GM18505 (cell line): ENCODE measurements around the gene HYOU1.
"Not testable (repeated sequence)": the region's sequence is repeated elsewhere in the genome, so short reads cannot be mapped to it uniquely, and the experiment has no call there.

Experiments
- ATAC-seq: cut with Tn5 transposase; IDR thresholded peaks from one replicate; pipeline ENCODE4 v1.9.1; 2021; ENCODE audit not compliant: unreplicated experiment
- POLR2A ChIP-seq: IDR thresholded peaks from 4 replicates; pipeline ENCODE4 v1.6.1; 2011; ENCODE audit warnings: borderline replicate concordance; ENCODE audit not compliant: insufficient read depth, insufficient read length; ENCODE audit errors: extremely low read depth

HYOU1 gene

GRCh38 chr11:119042927-119043326, 14.1 kb downstream of the HYOU1 start:
- no peak for TF ChIP-seq POLR2A
- ATAC-seq, result no peak

GRCh38 chr11:119041821-119042514, 15.0 kb downstream of the HYOU1 start:
- TF ChIP-seq POLR2A, result no peak
- no peak for ATAC-seq

- ATAC-seq, result not testable (repeated sequence)
These were observed 17.5 kb downstream of the HYOU1 start for GRCh38 chr11:119039471-119039870.

GRCh38 chr11:119038884-119039283, 18.1 kb downstream of the HYOU1 start:
- no peak for ATAC-seq

GRCh38 chr11:119034813-119035212, 22.2 kb downstream of the HYOU1 start:
- no peak for ATAC-seq
- no peak for TF ChIP-seq POLR2A

More at GRCh38 chr11:119038884-119039283, 18.1 kb downstream of the HYOU1 start:
- TF ChIP-seq POLR2A, result no peak

- ATAC-seq, result not testable (repeated sequence)
These were observed 23.6 kb downstream of the HYOU1 start for GRCh38 chr11:119033421-119033820.

GRCh38 chr11:119031912-119032280, 25.1 kb downstream of the HYOU1 start:
- TF ChIP-seq POLR2A, result no peak
- no peak for ATAC-seq

- peak; percentile 93 for ATAC-seq
- peak; percentile 71 for TF ChIP-seq POLR2A
These were observed 26.5 kb downstream of the HYOU1 start, which contains the start of gene SLC37A4 for GRCh38 chr11:119030329-119031047. Gene SLC37A4 (minus strand): TSS chr11:119030877.

- TF ChIP-seq POLR2A, result no peak
- no peak for ATAC-seq
These were observed 27.0 kb downstream of the HYOU1 start for GRCh38 chr11:119030029-119030328.

GRCh38 chr11:119029340-119030028, 27.5 kb downstream of the HYOU1 start:
- no peak for TF ChIP-seq POLR2A
- ATAC-seq, result no peak

- no peak for ATAC-seq
- TF ChIP-seq POLR2A, result no peak
These were observed 28.0 kb downstream of the HYOU1 start for GRCh38 chr11:119029069-119029339.

GRCh38 chr11:119028346-119029068, 28.5 kb downstream of the HYOU1 start:
- ATAC-seq, result no peak
- TF ChIP-seq POLR2A, result no peak

GRCh38 chr11:119027561-119028345, 29.3 kb downstream of the HYOU1 start:
- ATAC-seq, result no peak
- TF ChIP-seq POLR2A, result no peak
